ENCODE results near the gene GEMIN7.
A peak's percentile ranks its signal among the peaks of the same experiment; 100 is the strongest.

DNA sequence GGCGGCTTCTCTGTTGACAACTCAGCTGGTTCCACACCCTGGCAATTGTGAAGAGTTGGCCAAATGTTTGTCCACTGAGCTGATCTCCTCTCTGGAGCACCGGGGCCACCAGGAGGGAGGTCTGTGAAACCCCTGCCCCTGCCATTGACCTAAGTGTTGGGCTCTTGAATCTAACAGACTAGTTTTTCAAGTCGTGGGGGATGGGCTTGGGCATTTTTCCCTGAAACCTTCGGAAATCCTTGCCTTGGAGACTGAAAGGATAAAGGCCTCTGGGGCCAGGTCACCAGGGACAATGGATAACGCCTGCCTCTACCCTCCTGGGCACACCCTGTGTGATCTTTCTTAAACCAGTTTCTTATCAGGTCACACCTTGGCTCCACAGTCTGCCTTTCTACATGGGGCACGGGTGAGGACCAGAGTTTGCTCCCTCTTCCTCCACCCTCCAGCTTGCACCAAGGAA, 881 bp downstream of the GEMIN7 start:
- TF ChIP-seq, protein P1, sequence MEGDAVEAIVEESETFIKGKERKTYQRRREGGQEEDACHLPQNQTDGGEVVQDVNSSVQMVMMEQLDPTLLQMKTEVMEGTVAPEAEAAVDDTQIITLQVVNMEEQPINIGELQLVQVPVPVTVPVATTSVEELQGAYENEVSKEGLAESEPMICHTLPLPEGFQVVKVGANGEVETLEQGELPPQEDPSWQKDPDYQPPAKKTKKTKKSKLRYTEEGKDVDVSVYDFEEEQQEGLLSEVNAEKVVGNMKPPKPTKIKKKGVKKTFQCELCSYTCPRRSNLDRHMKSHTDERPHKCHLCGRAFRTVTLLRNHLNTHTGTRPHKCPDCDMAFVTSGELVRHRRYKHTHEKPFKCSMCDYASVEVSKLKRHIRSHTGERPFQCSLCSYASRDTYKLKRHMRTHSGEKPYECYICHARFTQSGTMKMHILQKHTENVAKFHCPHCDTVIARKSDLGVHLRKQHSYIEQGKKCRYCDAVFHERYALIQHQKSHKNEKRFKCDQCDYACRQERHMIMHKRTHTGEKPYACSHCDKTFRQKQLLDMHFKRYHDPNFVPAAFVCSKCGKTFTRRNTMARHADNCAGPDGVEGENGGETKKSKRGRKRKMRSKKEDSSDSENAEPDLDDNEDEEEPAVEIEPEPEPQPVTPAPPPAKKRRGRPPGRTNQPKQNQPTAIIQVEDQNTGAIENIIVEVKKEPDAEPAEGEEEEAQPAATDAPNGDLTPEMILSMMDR (IDR thresholded peaks at IDR 0.05) = no peak
- TF ChIP-seq POLR2A (IDR thresholded peaks at IDR 0.05) = peak in 1 of 2 donors; percentile 19
